ENCODE results near the gene SMCO2.

The SMCO2 gene

DNA sequence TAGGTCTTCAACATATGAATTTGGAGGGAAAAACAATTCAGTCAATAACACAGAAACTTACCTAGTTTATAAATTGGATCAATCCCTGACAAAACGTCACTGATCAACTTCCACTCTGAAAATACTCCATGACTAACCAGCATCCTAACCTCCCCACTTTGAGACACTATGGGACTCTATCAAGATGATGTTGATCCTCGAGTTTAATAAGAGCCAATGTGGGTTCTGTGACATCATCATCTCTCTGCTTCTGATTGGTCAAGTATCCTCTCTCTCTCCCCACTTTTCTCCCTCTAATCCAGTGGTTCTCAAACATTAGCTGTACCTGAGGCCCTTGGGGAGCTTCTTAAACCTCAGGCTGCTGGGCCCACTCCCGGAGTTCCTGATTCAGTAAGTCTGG is at the start of gene SMCO2:
TSS of gene SMCO2 (plus strand) at position 301 of the 400 bp plus-strand sequence. CDS start 23,896 bp downstream, outside the sequence.
- ChIA-PET CTCF (interaction anchor here (2.4 to 5.5 kb wide), 2 partner anchors 11 to 22 kb away, joined by 7 to 59 read pairs; no protein-coding TSS in a partner anchor), POLR2A (no interaction called here)
- H3K4me3 ChIP-seq (ENCODE audit: low read depth, low read length), result no peak within 1 kb of the TSS
- TF ChIP-seq, protein P1, sequence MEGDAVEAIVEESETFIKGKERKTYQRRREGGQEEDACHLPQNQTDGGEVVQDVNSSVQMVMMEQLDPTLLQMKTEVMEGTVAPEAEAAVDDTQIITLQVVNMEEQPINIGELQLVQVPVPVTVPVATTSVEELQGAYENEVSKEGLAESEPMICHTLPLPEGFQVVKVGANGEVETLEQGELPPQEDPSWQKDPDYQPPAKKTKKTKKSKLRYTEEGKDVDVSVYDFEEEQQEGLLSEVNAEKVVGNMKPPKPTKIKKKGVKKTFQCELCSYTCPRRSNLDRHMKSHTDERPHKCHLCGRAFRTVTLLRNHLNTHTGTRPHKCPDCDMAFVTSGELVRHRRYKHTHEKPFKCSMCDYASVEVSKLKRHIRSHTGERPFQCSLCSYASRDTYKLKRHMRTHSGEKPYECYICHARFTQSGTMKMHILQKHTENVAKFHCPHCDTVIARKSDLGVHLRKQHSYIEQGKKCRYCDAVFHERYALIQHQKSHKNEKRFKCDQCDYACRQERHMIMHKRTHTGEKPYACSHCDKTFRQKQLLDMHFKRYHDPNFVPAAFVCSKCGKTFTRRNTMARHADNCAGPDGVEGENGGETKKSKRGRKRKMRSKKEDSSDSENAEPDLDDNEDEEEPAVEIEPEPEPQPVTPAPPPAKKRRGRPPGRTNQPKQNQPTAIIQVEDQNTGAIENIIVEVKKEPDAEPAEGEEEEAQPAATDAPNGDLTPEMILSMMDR (IDR thresholded peaks at IDR 0.05; ENCODE audit: insufficient read depth, low read length, missing control alignments), result no peak
- DNase-seq (ENCODE audit: low read depth, low spot score), result no peak

- ChIA-PET CTCF (interaction anchor here (0.8 to 2.7 kb wide), 3 partner anchors 12 to 254 kb away, joined by 3 to 13 read pairs (median 9); no protein-coding TSS in a partner anchor), POLR2A (no interaction called here)
- H3K4me3 ChIP-seq (ENCODE audit: low read depth, low read length), result no peak overlapping the region
- TF ChIP-seq, protein P1 (IDR thresholded peaks at IDR 0.05; ENCODE audit: insufficient read depth, low read length, missing control alignments), result no peak
- DNase-seq (ENCODE audit: low read depth, low spot score), result no peak
These were observed 48.1 kb upstream of the SMCO2 start for GRCh38 chr12:27398466-27398865.

DNA sequence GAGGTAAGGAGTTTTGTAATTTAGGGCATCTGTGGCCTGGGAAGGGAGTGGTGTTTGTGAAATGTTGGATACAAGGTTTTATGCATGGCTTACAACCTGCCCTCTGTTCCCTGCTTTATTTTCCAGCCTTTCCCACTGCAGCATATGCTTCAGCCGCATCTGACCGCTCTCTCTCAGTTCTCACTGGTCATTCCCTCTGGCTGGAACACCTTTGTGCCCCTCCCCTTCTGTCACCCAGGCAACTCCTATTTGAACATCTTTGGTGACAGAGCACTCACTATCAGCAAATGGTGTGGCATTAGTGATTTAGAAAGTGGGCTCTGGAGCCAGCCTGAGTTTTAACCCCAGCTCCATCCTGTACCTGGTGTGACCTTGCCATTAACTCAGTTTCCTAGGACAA is 47.5 kb upstream of the SMCO2 start:
- POLR2A ChIA-PET, result no interaction called here
- TF ChIP-seq, protein P1 (IDR thresholded peaks at IDR 0.05; ENCODE audit: insufficient read depth, low read length, missing control alignments), result no peak
- DNase-seq (ENCODE audit: low read depth, low spot score), result no peak
- CTCF ChIA-PET, result interaction anchor here (1.0 to 2.7 kb wide), 3 partner anchors 12 to 253 kb away, joined by 3 to 13 read pairs (median 9); no protein-coding TSS in a partner anchor
- no peak overlapping the region for H3K4me3 ChIP-seq (ENCODE audit: low read depth, low read length)

DNA sequence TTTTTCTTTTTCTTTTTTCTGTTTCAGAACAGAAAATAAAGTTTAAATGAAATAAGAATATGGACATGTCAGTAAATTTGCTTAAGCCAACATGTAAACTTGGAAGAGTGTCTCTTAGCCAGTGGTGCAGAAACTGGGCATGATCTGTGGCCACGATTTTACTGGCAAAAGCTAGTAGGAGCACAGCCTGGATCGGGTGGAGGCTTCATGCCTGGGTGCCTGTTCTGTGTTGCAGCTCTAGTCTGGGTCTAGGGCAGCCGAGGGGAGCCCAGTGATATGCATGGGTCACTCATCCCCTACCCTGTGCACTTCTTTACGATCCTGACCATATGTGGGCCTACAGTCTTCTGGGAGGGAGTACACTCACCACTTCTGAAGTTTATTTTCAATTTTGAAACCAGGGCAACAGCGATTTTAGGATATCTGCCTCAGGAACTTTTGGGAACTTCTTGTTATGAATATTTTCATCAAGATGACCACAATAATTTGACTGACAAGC is 45.6 kb upstream of the SMCO2 start:
- no peak for DNase-seq (ENCODE audit: low read depth, low spot score)
- ChIA-PET CTCF (interaction anchor here (0.6 kb wide), 1 partner anchor 16 kb away, joined by 4 read pairs; no protein-coding TSS in a partner anchor), POLR2A (no interaction called here)
- TF ChIP-seq, protein P1 (IDR thresholded peaks at IDR 0.05; ENCODE audit: insufficient read depth, low read length, missing control alignments), result no peak
- no peak overlapping the region for H3K4me3 ChIP-seq (ENCODE audit: low read depth, low read length)

- no peak for DNase-seq (ENCODE audit: low read depth, low spot score)
- ChIA-PET POLR2A (no interaction called here), CTCF (interaction anchor here (1.1 to 3.5 kb wide), 5 partner anchors 10 to 32 kb away, joined by 3 to 12 read pairs (median 4); no protein-coding TSS in a partner anchor)
- TF ChIP-seq, protein P1 (IDR thresholded peaks at IDR 0.05; ENCODE audit: insufficient read depth, low read length, missing control alignments), result no peak
- H3K4me3 ChIP-seq (ENCODE audit: low read depth, low read length), result no peak overlapping the region
These were observed 34.5 kb upstream of the SMCO2 start for GRCh38 chr12:27412047-27412446.

DNA sequence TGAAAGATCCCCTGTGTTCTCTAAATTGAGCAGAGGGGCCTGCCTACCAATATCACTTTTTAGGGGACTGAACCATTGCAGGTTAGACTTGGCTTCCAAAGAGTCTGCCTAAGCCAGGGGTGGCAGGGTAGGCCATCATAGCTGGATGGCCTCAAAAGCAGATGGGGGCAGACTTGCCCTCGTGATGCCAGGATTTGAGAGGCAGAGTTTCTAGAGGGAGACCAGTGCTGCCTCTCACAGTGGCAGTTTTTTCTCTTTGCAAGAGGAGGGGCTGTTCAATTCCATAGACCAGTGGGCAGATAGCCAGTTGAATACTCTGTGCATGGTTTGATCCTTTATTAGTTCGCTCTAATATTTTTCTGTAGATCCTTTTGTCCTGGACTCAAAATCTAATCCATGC is 23.8 kb upstream of the SMCO2 start:
- ChIA-PET CTCF (interaction anchor here (1.0 to 3.4 kb wide), 5 partner anchors 11 to 282 kb away, joined by 3 to 18 read pairs (median 7); no protein-coding TSS in a partner anchor), POLR2A (no interaction called here)
- no peak for DNase-seq (ENCODE audit: low read depth, low spot score)

More for the DNA sequence above, 23.8 kb upstream of the SMCO2 start:
- TF ChIP-seq, protein P1 (IDR thresholded peaks at IDR 0.05; ENCODE audit: insufficient read depth, low read length, missing control alignments), result no peak
- no peak overlapping the region for H3K4me3 ChIP-seq (ENCODE audit: low read depth, low read length)
